NCI-H128 (cell line): Measurements from ENCODE around the gene CACNG4.

Experiments used
- DNase-seq: peaks from one replicate; lab custom pipeline; 2025; ENCODE audit not compliant: unreplicated experiment; lab: John Stamatoyannopoulos, UW

The CACNG4 gene

DNA sequence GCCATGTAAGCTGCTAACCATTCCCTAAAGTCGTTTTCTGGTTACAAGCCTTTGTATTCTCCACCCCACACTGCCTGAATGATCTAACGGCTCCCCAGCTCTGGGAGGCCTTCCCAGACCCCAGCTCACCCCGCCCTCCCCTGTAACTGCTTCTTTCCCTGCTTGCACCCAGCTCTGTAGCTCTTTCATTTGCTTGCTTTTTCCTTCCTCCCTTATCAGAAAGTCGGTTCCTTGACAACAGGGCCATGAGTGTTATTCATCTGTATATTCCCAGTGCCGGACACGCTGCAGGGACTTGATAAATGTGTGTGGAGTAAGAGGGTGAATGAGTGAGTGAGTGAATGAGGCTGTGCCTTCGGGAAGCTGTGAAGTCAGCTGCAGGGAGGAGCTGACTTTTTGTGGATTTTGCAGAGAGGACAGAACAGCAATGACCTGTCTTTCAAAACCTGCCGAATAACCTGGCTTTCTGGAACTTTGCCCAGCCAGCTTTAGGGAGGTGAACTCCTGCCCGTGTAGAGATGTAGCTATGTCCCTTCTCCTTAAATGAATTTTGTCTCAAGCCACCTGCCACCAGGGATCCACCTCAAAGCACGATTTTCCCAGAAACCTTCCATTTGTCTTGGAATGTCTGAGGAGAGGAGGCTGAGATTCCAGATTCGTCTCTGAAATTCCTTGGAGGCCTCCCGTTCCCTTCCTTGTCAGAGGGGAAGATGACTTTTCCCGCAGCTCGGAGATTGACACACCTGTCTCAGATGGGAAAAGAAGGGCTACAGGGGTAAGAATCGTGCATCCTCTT, 20.0 kb upstream of the CACNG4 start:
- DNase-seq: no peak

DNA sequence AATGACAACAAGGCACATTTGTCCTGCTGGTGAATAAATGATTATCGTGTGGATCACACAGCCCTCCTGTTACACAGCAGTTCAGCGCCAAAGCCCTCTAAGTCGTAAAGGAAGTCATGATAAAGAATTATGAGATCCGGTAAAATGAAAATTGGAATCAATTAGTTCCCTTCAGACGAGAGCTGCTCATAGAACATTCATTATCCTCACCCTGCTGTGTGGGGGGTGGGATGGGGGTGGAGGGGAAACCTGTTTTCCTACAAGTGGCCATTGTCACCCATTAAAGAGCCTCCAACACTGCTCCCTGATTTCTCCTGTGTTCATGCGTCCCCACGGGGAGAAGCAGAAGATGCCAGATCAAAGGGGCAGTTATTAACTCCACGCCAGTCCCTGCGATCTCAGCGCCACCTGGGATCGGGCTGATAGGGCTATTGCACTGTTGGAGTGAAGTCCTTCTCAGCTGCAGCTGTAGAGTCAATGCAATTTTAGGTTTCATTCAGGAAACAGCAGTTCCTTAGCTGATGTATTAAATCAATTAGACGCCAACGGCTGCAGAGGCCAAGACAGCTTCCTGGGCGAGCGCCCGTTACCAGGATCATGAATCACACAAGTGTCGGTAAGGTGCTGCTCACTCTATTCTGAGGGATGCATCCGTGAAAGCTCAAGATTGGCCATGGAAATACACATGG, 19.2 kb upstream of the CACNG4 start:
- no peak for DNase-seq

DNA sequence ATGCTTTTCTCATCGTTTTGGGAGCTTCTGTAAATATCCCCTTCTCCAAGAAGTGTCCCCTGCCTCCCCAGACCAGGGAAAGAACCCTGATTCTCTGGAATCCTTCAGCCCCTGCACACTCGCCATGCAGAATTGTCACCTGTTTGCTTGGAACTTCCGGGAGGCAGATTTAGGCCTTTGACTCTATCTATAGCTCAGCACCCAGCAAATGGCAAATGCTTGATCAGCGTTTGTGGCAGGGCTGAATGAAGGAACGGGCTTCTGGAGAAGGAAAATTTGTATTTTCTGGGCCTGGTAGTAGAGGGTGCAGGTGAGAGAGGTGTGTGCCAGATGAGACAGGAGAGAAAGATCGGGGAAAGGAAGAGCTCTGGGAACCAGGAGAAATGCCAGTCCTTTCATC, 18.3 kb upstream of the CACNG4 start:
- DNase-seq: no peak

DNA sequence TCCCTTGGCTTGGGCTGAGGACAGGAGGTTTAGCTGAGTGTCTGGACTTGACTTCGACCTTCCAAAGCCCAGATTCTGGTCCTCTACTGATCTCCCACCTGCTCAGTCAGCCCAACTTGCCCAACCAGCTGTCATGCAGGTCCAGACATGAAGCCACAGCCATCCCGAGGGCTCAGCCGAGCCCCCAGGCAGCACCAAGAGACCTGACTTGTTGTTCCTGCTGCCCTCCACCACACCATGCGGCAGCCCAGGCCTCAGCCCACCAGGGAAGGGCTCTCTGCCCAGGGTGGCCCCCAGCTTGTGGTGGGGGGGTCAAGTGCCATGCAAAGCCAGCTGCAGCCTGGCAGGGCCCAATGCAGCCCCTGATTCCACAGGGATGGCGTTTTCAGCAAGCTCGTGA, 17.2 kb upstream of the CACNG4 start:
- no peak for DNase-seq

DNA sequence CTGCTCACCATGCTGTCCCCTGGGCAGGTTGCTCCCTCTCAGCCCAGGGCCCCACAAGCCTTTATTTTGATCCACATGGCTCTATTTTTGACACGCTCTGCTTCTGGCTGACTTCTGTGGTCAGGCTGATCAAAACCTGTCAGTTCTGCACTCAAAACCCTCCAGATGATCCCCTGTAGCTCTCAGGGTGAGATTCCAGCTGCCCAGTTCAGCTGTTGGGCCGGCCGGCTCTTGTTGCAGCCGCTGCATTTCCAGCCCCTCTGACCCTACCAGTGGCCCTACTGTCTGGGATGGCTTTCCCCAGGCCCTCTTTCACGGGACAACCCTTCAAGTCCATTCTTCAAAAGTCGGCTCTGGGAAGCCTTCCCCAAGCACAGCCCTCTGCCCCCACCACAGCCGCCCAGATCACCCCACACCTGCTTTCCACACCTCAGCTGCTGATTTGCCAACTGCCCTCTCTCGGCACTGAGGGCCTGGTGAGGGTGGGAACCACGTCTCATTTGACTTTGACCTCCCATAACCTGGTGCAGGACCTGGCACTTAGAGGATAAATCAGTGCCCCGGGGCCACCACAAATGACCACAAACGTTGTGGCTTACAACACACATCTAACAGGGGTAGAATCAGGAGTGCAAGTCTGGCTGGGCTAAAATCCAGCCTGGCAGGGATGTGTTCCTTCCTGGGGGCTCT, 16.3 kb upstream of the CACNG4 start:
- no peak for DNase-seq

DNA sequence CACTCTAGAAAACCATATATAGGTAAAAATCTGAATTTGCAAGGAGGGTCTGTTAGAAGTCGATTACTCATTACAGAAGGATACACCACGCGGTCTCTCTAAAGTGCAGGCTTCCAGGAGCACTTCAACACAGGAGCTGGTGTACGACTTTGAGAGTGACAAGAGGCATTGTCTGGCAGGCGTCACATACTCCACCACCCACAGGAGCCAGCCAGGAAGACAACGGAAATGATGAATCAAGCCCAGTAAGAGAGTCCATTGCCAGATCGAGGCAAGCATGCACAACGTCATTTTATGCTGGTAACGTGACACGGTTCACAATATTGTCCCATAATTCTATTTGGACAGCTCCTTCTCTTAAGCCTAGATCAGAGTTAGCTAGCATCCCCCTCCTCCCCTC, 15.0 kb upstream of the CACNG4 start:
- no peak for DNase-seq

DNA sequence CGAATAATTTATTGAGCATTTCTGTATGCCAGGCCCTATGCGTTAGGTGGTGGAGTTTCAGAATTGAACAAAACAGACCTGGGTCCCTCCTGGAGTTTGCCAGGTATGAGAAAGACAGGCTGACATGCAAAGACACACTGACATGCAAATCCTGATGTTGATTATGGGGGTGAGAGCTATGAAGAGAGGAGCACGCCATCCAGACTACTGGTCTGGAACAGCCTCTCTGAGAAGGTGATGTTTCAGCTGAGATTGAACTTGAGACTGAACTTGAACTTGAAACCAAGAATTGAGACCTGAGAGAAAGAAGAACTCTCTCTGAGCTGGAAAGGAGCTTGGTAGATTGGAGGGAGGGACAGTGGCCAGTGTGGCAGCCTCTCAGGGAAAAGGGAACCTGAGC, 14.2 kb upstream of the CACNG4 start:
- DNase-seq: no peak

DNA sequence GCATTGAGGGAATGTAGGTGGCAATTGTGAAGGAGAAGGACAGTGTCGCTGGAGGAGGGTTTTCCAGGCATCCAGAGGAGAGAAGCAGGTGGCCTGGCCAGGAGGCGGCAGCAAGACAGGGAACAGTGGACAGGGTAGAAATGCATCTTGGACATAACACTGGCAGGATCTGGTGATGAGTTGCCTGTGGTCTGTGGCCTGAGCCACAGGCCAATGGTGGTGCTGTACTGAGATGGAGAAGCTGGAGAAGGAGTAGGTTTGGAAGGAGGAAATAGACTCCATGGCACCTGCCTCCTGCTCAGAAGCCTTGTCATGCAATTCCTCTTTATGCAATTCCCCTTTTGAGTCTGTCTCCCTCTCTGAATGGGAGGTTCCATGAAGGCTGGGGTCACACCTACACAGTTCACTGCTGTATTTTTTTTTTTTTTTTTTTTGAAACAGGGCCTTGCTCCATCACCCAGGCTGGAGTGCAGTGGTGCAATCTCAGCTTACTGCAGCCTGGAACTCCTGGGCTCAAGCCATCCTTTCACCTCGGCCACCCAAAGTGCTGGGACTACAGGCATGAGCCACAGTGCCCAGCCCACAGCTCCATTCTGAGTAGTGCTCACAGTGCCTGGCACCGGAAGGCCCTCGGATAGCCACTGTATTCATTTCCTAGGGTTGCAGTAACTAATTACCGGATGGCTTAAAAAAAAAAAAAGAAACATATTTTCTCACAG, 13.5 kb upstream of the CACNG4 start:
- DNase-seq: no peak

DNA sequence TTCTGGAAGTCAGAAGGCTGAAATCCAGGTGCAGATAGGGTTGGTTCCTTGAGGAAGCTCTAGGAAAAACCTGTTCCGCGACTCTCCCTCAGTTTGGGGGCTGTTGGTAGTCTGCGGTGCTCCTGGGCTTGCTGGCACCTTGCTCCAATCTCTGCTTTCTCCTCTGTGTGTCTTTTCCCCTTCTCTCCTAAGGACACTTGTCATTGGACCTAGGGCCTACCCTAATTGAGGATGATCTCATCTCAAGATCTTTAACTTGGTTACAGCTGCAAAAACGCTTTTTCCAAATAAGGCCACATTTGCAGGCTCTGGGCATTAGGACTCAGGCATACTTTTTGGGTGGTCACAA, 12.9 kb upstream of the CACNG4 start:
- DNase-seq: no peak

DNA sequence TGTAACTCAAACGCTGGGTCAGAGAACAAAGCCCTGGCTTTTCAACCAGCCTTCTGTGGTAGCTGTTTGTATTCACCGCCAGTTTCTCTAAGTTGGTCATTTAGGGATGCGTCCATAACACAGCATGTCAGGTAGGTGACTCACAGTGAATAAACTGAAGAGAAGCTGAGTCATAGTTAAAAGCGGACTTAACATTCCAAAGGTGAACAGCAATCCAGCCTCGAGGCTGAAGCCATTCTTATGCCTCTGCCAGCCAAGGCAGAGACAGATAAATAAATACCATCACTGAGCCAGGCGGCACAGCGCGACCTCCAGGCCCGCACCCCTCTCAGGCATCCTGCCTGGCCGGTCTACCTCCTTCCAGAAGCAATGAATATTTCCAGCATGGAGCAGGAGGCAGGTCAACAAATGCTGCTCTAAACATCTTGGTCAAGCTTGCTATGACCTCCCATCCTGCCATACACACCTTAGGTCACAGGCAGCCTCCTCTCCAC, 12.4 kb upstream of the CACNG4 start:
- DNase-seq: no peak

DNA sequence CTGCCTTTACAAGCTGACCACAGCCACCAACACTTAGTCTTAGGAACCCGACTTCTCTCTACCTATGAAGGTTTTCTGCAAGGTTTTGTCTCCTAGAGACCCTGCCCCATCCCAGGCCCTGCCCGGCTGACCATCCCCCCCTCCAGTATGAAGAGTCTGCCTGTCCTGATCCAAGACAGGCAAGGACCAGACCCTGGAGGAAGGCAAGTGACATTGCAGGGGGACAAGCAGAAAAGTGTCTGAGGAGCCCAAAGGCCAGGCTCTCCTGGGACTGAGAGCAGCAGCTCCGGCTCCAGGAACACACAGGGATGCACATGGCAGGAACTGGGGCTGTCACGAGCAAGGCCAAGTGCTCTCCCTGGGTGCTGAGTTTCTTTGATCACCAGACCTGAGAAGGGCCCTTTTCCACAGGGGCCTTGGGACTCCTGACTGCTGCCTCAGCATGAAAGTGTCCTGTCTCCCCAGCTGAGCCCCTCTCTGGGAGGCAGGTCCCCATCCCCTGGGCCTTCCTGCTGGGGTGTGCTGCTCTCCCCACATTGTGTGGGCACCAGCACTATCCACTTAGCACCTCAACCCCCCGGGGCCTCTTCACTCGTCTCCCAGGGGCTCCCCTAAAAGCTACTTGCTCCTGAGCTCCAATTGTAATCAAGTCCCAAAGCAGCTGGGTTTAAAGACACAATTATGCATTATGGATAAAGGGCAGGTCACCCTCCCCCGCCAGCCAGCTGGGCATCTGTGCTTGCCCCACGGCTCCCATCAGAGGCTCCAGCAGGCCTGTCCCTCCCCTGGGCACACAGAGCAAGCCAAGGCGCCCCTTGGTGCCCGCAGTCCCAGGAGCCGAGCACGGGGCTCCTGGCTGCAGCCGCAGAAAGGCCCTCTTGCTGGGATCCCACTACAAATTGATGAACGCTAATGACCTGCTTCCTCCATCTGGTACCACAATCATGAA, 11.6 kb upstream of the CACNG4 start:
- DNase-seq: no peak

DNA sequence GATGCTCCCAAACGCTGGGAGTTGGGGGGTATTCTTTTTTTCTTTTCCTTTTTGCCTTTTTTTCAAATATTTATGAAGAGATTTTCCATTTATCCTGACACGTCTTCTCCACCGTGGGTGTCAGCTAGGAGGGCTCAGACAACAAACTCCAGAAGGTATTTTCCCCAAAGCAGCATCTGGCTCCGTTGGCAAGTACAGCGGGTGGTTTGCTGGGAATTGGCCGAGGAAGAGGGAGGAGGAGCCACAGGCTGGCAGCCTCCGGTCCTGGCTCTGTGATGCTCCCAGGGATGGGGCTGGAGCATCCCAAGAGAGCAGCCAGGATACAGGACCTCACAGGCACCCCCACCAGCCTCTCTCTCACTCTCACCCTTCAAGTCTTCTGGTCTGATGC, 10.9 kb upstream of the CACNG4 start:
- no peak for DNase-seq

DNA sequence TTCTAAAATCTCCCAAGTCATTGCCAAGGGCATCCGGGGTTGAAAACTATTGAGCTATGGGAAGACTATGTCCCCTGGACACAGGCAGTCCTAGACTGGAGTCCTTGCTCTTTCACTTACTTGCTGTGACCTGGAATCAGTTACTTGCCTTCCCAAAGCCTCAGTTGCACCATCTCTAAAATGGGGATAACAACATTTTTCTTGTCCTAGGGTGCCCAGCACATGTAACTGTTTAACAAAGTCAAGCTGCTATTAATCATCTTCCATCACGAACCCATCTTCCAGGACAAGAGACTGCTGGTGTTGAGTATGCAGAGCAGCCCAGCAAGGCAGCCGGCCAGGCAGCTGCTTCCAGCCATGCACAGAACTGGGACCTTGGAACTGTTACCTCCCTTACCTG, 9.9 kb upstream of the CACNG4 start:
- DNase-seq: no peak

DNA sequence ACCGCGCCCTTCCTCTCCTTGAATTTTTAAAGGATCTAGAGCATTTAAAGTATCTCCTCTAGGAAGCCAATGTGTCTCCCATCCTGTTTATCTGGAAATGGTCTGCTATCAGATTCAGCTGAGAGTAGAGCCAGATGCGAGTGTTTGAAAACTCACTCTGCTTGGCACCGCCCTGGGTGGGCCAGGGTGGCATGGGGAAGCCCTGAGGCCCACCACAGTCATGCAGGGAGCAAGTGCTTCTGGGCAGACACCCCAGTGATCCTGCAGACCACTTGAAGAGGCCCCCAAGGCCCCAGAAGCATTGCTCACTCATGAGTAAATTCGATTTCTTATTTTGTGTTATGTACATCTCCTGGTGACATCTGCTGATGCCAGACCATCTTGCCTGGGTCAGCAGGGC, 8.7 kb upstream of the CACNG4 start:
- no peak for DNase-seq

DNA sequence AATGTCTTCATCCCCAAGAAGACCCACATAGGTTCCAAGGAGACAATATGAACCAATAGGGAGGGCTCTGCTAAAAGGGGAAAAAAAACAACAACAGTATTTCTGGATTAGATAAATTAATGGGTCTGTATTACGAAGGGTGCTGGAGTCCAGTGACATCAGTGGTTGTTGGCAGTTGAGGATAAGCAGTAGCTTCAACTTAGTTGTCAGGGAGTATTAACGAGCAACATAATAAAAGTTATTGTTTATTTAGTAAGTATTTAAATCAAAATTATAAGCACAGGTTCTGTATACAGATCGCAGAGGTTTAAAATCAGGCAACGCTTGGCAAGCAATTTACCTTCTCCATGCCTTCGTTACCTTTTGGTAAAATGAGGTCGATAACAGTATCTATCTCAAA, 7.6 kb upstream of the CACNG4 start:
- DNase-seq: no peak

DNA sequence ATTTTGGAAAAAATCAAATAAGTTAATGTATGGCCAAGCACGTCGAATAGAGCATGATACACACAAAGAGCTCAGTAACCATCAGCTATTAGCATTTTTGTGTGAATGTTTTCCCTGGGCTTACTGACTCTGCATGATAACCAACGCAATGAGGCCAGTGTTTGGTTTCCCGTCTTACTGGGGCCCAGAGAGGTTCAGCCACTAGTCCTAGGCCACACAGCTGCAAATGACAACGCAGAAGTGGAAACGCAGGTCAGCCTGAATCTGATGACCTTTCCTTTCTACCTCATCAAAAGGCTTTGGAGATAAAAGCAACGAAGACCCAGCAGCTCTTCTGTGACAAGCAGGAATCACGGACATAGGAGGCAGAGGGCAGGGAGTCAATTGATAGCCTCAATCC, 7.2 kb upstream of the CACNG4 start:
- DNase-seq: no peak

DNA sequence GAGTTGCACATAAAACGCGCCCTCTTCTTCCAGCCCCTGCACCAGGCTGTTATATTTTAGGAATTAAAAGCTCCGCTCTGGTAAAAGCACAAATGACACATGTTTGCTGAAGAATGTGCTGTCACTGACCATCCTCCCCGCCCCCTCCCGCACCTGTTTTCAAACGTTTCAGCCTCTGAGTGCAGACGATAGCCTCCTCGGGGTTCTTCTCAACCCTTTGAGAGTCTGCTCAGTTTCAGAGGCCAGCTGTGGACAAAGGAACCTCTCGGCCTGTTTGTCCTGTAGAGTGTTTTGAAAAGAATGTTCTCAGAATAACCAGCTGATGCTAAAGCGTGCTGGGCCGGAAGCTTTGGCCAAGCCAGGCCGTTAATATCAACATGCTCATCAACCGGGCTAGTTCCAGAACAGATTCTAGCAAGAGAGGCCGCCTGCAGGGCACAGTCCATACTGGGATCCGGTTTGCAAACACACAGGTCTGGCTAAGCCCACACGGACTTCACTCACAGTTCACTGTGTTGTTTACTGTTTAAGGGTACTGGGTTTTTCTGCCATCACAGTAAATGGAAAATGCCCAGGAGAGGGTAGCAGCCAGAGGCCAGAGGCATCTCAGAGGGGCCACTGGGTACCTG, 6.4 kb upstream of the CACNG4 start:
- DNase-seq: no peak

DNA sequence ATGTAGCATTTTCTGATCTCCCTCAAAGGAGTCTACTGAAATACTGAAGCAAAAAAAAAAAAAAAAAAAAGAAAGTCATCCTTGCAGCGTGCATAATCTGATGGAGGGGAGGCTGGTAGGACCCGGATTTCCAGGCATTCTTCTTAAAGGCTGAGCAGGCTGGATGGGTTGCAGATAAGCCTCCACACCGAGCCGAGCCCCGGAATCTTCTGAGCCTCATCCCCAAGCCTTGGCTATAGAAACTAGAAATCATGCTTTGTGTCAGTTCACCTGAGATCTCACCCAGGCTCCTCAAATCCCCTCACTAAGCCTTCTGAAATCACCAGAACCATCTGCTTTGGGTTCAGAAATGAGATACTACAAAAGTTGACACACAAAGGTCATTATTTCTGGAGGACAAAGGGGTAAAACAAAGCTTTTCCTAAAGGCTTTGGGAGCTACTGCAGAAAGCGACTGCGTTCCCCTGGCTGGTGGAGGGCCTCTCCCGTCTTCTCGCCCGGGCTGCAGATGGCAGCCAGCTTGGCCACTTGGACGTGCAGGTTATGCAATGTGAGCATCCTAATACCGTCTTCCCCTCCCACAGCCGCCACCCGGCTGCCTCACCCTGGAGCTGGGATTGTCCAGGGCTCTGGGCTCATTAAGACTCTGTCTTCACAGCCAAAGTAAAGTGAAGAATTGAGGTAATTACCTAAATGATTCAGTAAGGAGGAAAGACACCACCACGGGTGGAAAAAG, 4.7 kb upstream of the CACNG4 start:
- no peak for DNase-seq

DNA sequence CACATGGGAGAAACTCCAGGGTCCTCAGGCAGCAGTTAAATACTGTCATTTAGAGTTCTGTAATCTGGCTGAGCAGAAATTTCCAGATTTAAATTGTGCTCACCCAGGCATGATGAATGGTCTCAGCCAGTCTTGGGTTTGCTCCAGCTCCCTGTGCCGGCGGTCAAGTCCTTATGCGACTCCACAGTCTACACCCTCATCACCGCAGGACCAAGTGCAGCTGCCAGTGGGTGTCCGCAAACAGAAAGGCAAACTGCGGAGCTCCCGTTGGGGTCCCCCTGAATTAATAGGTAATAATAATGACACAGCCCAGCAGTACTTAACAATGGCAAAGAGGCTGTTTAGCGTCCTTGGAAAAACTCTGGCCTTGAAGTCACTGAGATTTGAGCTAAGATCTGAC, 3.9 kb upstream of the CACNG4 start:
- DNase-seq: no peak
